Measurements from ENCODE around the gene HNRNPA0.

Gene HNRNPA0

GRCh38 chr5:137728048-137728447 is 26.1 kb downstream of the HNRNPA0 start:
- DNase-seq (ENCODE audit: low read depth in 1 of 2, low spot score in 1 of 2), result no peak

GRCh38 chr5:137727623-137728022 is 26.5 kb downstream of the HNRNPA0 start:
- DNase-seq (ENCODE audit: low read depth in 1 of 2, low spot score in 1 of 2), result no peak

- DNase-seq (ENCODE audit: low read depth in 1 of 2, low spot score in 1 of 2), result no peak
These were observed 29.9 kb downstream of the HNRNPA0 start for GRCh38 chr5:137724251-137724650.

- no peak for DNase-seq (ENCODE audit: low read depth in 1 of 2, low spot score in 1 of 2)
These were observed 35.6 kb downstream of the HNRNPA0 start for GRCh38 chr5:137718611-137719010.

GRCh38 chr5:137716337-137716736 is 37.8 kb downstream of the HNRNPA0 start:
- no peak for DNase-seq (ENCODE audit: low read depth in 1 of 2, low spot score in 1 of 2)

GRCh38 chr5:137715456-137715855 is 38.7 kb downstream of the HNRNPA0 start:
- no peak for DNase-seq (ENCODE audit: low read depth in 1 of 2, low spot score in 1 of 2)

GRCh38 chr5:137714946-137715345 is 39.2 kb downstream of the HNRNPA0 start:
- DNase-seq (ENCODE audit: low read depth in 1 of 2, low spot score in 1 of 2), result no peak

- no peak for DNase-seq (ENCODE audit: low read depth in 1 of 2, low spot score in 1 of 2)
These were observed 39.7 kb downstream of the HNRNPA0 start for GRCh38 chr5:137714494-137714893.

- DNase-seq (ENCODE audit: low read depth in 1 of 2, low spot score in 1 of 2), result no peak
These were observed 42.0 kb downstream of the HNRNPA0 start for GRCh38 chr5:137712139-137712667.

- DNase-seq (ENCODE audit: low read depth in 1 of 2, low spot score in 1 of 2), result no peak
These were observed 44.1 kb downstream of the HNRNPA0 start for GRCh38 chr5:137710086-137710485.

GRCh38 chr5:137708796-137709559 is 45.2 kb downstream of the HNRNPA0 start:
- DNase-seq (ENCODE audit: low read depth in 1 of 2, low spot score in 1 of 2), result no peak

- DNase-seq (ENCODE audit: low read depth in 1 of 2, low spot score in 1 of 2), result no peak
These were observed 46.1 kb downstream of the HNRNPA0 start for GRCh38 chr5:137708062-137708461.

GRCh38 chr5:137706841-137707240 is 47.3 kb downstream of the HNRNPA0 start:
- no peak for DNase-seq (ENCODE audit: low read depth in 1 of 2, low spot score in 1 of 2)

GRCh38 chr5:137705106-137705505 is 49.1 kb downstream of the HNRNPA0 start:
- no peak for DNase-seq (ENCODE audit: low read depth in 1 of 2, low spot score in 1 of 2)

GRCh38 chr5:137703565-137703964 is 50.6 kb downstream of the HNRNPA0 start:
- no peak for DNase-seq (ENCODE audit: low read depth in 1 of 2, low spot score in 1 of 2)

- DNase-seq (ENCODE audit: low read depth in 1 of 2, low spot score in 1 of 2), result no peak
These were observed 53.9 kb downstream of the HNRNPA0 start for GRCh38 chr5:137700282-137700680.

GRCh38 chr5:137699336-137700281 is 54.6 kb downstream of the HNRNPA0 start:
- no peak for DNase-seq (ENCODE audit: low read depth in 1 of 2, low spot score in 1 of 2)

- no peak for DNase-seq (ENCODE audit: low read depth in 1 of 2, low spot score in 1 of 2)
These were observed 57.7 kb downstream of the HNRNPA0 start for GRCh38 chr5:137696481-137696880.

GRCh38 chr5:137695651-137696428 is 58.3 kb downstream of the HNRNPA0 start:
- no peak for DNase-seq (ENCODE audit: low read depth in 1 of 2, low spot score in 1 of 2)
